Dedifferentiated amniotic fluid mesenchymal stem cell (primary cell): ENCODE measurements around the gene TTC9.
A peak's percentile ranks its signal among the peaks of the same experiment; 100 is the strongest.
"Not testable (repeated sequence)": the region's sequence is repeated elsewhere in the genome, so short reads cannot be mapped to it uniquely, and the experiment has no call there.

Source experiments
- DNase-seq: peaks from one replicate; pipeline ENCODE4 v3.0.0-alpha.2; 2016; ENCODE audit errors: extremely low spot score

The TTC9 gene

GRCh38 chr14:70680748-70681147 is 39.0 kb downstream of the TTC9 start:
- DNase-seq: no peak

- no peak for DNase-seq
Observed at GRCh38 chr14:70683983-70684382, 42.3 kb downstream of the TTC9 start.

DNA sequence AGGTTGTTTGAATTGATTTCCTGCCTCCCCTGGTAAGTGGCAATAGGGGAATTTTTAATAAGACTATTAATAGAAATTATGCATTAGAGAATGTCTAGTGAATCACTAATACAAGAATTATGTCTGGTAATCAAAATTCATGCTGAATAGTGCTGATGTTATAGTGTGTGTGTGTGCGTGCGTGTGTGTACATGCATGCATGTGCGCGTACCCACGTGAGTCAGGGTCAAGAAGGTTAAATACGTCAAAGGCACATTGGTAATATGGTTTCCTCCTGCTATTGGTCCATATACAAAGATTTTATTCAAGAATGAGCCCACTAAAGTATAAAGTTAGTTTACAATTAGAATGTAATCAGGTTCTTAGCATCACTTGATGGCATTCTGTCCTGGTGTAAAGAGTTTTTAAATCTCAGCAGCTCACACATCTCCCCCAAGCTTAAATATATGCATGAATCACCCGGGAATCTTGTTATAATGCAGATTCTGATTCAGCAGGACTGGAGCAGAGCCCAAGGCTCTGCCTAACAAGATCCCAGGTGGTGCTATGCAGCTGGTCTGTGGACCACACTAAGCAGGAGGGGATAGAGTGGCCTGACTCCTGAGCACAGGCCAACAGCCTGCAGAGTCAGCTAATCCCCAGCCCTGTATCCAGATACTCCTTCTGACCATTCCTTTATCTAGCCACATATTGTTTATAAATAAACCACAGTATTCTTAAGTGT is 43.9 kb downstream of the TTC9 start:
- no peak for DNase-seq

DNA sequence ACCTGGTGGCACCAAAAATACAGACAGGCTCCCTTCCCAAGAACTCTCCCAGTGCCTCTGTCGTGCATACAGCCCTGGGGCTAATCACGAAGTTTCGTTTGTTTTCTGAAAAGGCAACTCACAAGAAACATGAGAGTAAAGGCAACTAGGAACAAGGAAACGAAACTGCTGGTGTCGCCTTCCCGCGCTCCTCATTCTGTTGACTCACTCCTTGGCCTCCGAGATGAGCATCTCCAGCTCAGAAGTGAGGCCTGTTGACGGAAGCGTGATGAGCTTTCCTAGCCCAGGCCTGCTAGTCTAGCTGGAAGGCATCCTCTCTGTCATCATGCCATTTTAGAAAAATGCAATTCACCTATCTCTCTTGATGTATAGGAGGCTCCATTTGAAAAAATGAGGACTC is 50.5 kb downstream of the TTC9 start:
- no peak for DNase-seq

GRCh38 chr14:70696026-70696425 is 54.3 kb downstream of the TTC9 start:
- DNase-seq: no peak

- no peak for DNase-seq
Observed at GRCh38 chr14:70697701-70698100, 56.0 kb downstream of the TTC9 start.

DNA sequence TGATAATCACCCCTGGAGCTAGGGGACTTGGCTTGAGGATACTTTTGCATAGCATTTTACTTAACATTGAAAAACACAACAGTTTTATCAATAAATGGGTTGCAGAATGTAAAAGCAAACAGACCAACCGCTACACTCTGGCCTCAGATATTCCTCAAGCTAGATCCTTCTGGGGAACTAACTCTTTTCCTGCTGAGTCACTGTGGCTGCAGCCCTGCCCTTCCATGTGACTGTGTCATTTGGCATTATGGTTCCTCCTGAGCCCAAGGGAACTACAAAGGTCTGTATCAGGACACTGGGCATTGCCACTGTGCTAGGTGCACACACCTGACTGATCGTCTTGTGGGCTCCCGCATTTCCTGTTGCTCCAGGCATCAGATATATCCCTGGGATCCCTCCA is 56.6 kb downstream of the TTC9 start:
- DNase-seq: no peak

DNA sequence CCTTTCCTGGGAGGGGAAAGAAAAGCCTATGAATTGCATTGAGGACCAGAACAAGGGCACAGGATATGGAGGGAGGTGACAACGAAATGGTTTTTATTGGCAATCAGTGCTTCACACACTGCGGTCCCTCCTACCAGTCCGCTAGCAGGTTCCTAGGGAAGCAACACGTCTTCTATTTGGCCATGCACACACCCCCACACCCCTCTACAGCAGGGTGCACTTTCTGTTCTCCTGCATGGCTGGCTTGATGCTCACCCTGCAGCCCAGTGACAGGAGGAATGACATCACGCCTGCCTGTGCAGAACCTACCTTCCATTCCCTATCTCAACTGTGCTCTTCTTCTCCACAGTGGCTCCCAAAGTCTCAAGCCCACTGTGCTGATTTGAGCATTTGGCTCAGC is 57.9 kb downstream of the TTC9 start:
- DNase-seq: no peak

DNA sequence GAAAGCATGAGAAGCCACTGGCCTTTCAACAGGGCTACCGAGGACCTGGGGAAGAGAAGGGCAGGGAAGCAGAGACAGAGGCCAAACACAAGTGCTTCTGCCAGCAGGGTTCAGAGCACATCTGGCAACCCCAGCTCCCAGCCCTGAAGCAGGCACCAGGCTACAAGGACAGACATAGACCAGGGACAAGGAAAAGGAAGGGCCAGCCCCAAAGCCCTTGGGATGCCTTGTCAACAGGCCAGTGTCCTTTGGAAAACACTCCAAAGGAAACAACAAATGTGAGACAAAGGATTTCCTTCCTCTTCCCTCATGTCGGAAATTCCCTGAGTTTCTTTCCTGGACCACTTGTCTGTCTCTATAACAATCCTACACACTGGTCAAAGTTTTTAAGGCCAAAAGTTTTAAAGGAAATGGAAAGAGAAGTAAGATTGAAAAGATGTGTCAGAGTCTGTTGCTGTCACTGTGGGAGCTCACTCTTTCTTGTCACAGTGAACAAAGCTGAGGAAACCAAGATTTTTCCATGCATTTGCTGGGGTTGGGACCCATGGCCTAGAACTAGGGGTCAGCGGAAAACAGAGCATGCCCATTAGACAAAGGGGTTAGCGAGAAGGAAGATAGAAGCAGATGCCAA is 59.4 kb downstream of the TTC9 start:
- DNase-seq: no peak

DNA sequence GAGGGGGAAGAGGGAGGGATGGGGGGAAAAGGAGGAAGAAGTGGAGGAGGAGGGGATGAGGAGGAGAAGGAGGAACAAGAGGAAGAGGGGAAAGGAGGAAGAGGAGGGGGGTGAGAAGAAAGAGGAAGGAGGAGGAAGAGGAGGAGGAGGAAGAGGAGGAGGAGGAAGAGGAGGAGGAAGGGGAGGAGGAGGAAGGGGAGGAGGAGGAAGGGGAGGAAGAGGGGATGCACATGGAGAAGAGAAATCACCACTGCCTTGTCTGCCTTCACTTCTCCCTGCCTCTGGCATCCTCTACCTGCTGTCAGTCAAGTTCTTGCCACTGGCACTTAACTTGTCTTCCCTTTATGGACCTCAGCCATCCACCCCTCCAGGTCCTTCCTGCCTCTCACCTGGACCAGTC is 59.9 kb downstream of the TTC9 start:
- DNase-seq: no peak

DNA sequence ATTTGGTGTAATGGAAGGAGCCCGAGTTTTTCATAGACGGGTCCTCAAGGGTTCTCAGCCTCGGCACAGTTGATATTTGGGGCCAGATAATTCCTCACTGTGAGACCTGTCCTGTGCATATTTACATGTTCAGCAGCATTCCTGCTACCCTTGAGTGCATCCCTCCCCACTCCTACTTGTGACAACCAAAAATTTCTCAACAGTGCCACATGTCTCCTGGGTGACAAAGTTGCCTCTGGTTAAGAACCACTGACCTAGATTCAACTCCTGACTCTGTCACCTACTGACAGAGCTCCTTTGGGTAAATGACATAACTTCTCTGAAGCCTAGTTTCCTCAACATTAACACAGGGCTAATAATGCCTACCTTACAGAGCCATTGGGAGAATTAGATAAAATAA is 60.4 kb downstream of the TTC9 start:
- no peak for DNase-seq

DNA sequence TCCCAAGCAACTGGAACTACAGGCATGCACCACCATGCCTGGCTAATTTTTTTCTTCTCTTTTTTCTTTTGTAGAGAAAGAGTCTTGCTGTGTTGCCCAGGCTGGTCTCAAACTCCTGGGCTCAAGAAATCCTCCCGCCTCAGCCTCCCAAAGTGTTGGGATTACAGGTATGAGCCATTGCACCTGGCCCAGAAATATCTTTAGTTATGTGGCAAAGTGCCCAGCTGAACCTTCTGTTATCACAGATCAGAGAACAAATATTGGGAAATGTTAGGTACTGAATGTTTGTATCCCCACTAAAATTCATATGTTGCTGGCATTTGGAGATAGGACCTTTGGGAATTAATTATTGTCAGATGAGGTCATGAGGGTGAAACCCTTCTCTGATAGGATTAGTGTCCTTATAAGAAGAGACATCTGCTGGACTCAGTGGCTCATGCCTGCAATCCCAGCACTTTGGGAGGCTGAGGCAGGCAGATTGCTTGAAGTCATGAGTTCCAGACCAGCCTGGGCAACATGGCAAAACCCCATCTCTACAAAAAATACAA is 62.0 kb downstream of the TTC9 start:
- not testable (repeated sequence) for DNase-seq

DNA sequence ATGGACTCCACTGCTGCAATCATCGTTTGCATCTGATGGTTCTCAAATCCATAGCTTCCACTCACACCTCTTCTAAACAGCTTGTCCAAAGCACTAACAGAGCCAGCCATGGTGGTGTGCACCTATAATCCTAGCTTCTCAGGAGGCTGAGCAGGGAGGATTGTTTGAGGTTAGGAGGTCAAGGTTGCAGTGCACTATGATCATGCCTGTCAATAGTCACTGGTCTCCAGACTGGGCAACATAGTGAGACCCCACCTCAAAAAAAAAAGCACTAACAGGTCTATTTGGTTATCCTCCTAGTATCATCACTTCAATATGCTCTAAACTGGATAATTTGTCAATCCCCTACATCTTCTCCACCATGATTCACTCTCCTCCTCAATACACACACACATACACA is 63.2 kb downstream of the TTC9 start:
- no peak for DNase-seq

DNA sequence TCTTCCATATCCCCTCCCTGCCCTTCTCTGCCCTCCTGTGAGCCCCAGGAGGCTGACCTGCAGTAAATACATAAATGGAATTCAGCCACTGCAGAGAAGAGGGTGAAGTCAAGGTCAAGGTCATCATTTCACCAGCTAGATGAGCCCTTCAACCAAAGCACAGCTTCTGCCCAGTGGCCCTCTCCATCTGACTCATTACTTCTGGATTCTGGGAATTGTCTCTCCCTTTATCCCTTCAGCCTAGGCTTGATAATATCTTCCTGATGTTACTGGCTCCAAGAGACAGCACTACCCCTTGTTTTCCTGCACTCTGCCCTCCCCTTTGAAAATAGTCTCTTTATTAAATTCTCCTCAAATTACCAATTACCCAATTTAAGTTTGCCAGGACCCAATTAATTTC is 64.5 kb downstream of the TTC9 start:
- no peak for DNase-seq

- no peak for DNase-seq
Observed at GRCh38 chr14:70707138-70708038, 65.7 kb downstream of the TTC9 start.

- DNase-seq: no peak
Observed at GRCh38 chr14:70708717-70709570, 67.2 kb downstream of the TTC9 start.

DNA sequence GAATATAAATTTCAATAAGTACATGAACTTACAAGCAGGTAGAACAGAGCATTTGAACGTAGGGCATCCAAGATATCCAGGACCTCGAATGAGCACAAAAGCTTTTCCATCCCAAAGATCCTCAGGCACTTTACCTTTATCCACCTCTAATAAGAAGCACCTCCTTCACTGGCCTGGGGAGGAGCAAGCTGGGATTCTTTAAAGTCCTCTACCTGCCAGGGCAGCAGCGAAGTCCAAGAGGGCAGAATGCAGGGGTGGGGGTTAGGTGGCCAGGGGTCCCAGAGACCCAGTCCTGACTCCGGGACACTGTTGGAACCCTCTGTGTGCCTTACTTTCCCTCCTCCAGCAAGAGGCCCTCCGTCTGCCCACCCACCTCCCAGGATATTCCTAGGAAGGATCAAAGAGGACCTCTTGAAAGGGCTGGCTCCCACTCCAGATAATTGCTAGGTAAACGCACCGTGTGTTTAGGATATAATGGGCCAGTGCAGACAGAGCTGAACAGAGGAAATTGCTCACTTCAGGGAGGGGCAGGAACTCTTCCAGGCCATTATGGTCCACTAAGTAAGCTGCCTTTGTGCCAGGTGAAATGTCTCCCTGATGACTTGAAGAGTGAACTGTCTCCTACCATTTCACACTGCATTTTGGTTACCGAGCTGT is 68.1 kb downstream of the TTC9 start:
- DNase-seq: no peak

DNA sequence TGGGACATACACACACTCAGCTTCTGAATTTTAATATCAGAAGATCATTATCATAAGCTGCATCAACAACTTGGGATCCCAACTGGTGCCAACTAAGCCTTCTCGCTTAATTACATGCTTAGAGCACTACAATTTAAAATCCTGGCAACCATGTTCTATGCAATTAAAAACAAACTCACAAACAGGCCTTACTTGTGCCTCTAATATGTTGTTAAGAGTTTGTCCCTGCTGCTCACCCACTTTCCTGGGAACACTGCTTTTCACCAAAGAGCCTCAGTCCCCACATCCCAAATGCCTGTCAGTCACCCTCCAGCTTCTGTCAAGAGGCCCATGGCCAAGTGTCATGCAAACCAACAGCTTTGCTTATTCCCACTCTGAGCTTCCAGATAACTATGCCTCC is 69.7 kb downstream of the TTC9 start:
- DNase-seq: no peak

- no peak for DNase-seq
Observed at GRCh38 chr14:70713096-70713495, 71.4 kb downstream of the TTC9 start.

DNA sequence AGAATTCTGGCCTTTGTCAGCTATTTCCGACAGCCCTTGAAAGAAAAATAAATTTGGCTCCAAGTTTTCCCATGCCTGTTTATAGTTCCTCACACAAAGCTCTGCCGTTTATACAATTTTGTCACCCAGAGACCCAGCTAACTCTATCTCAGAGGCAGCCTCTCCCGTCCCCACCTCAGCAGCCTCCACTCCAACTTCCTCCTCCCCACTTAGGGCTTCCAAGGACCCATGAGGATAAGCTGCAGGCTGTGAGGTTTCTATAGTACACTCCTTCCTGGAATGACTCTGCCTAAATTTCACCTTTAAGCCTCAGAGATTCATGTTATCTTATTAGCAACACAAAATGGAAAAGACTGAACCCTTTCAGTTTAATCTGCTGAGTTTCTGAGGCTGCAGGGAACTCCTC is 71.8 kb downstream of the TTC9 start:
- no peak for DNase-seq

- peak; percentile 54 for DNase-seq
Observed at GRCh38 chr14:70714055-70714550, 72.4 kb downstream of the TTC9 start.
